GOT3 (cell line): ENCODE results near the gene KCNJ5.
"Not testable (repeated sequence)": the region's sequence is repeated elsewhere in the genome, so short reads cannot be mapped to it uniquely, and the experiment has no call there.

Experiments
- DNase-seq: peaks from one replicate; lab custom pipeline; 2025; ENCODE audit warnings: mixed read lengths; lab: John Stamatoyannopoulos, UW

KCNJ5 gene

DNA sequence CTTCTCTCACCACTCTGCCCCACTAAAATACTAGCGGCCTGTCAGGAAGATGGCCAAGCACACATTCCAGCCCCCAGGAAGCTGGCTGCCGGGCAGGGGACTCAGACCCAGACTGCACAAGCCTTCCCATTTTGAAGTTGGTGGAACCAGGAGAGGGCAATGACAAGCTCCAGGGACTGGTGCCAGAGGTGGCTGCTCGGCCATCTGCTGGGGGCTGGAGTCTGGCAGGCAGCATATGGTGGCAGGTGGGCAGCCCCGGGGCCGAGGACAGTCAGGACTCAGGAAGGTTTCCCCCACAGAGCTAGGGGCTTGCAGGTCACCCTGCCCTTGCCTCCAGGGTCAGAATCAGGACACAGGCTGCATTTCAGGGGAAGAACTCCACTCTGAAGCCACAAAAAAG, 22.6 kb downstream of the KCNJ5 start:
- DNase-seq = no peak

DNA sequence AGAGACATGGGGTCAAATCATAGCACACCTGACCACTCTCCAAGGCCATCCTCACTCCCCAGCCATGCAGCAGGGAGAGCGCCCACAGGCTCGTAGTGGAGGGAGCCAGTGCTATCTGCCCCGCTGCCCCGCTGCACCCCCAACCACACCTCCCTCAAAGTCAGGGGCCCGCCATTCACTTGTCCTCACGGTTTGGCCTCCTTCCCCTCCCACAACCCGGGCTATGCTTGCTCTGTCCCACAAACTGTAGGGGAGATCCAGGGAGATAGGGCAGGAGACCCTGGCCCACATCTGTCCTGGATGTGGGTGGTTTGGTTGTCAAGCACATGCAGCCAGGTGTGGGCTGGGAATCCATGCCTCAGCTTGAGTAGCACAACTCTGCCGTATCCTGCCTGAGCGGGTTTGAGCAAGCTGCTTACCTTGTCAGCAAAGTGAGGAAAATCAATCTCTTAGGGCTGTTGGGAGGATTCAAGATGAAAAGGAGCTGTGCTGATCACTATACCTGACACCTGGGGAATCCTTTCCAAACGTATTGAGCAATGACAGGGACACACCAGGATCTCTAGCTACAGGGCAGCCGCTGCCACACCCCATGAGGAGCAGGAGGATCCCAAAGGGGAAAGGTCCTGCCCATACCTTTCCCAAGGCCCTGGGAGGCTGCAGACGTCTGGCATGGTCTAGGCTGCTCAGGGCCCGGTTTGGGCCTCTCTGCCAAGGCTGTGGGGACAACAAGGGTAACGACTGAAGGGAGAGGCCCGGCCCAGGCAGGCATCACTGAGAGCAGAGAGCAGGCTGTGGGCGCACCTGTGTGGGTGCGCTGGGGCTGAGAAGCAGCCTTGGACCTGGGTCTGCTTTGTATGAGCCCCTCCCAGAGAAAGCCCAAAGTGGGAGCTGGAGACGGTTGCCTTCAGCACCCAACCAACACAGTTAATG, 23.3 kb downstream of the KCNJ5 start:
- DNase-seq = no peak

DNA sequence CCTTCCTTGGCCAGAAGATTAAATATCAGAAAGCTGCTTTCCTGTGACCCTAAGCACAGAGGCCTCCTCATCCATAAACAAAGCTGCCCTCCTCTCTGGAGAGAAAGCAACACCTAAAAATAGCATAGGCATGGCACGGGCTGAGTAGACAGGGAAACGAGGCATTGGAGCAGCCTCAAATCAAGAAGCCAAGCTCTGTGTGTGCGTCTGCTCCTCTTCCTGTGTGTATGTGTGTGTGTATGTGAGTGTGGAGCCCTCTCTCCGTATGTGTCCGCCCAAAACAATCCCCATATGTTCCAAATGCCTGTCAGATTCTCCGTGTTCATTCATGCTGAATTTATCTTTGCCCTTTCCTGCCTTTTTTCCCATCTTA, 24.0 kb downstream of the KCNJ5 start:
- DNase-seq = no peak

DNA sequence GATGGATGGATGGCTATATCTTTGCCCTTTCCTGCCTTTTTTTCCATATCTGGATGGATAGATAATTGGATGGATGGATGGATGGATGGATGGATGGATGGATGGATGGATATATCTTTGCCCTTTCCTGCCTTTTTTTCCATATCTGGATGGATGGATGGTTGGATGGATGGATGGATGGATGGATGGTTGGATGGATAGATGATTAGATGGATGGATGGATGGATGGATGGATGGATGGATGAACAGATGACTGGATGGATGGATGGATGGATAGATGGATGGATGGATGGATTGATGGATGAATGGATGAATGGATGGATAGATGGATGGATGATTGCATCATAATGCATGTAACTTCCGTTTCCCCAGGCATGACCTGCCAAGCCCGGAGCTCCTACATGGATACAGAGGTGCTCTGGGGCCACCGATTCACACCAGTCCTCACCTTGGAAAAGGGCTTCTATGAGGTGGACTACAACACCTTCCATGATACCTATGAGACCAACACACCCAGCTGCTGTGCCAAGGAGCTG, 24.9 kb downstream of the KCNJ5 start:
- no peak for DNase-seq

DNA sequence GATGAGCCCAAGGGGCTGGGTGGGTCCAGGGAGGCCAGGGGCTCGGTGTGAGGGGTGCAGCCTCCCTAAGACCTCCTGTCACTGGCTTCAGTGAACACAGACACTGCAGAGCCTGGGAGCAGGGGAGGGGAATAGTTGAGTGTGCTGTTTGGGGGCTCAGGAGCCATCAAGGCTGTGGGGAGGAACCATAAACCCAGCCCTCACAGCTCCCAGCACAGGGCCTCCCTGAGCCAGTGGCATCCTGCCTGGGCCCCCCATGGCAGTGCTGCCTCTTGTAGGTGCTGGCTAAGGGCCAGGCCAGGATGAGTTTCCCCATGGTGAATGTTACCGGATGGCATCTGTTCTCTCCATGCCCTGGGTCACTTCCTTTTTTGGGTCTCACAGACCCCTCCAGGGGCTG, 25.5 kb downstream of the KCNJ5 start:
- no peak for DNase-seq

DNA sequence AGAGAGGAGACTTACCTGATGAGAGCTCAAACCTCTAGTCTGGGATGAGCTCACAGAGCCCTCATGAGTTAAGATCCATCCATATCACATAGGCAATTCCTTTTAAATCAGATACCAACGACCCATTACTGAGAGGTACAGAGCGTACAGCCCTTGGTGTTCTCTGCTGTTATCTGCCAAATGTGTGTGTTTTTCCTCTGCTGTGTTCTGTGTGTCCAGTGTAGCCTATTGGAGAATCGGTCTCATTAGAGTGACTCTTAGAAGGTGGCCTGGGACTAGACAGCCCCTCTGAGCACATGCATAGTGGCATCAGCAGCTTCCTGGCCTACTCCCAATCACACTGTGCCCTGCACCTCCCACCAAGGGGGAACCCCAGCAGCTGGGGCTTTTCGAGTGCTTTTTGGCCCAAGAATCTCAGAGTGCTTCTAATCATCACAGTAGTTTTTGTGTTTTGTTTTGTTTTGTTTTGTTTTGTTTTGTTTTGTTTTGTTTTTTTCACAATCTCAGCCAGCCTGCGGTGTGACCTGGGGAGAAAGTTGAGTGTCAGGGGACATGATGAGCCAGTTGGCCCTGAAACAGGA, 26.1 kb downstream of the KCNJ5 start:
- DNase-seq = no peak

DNA sequence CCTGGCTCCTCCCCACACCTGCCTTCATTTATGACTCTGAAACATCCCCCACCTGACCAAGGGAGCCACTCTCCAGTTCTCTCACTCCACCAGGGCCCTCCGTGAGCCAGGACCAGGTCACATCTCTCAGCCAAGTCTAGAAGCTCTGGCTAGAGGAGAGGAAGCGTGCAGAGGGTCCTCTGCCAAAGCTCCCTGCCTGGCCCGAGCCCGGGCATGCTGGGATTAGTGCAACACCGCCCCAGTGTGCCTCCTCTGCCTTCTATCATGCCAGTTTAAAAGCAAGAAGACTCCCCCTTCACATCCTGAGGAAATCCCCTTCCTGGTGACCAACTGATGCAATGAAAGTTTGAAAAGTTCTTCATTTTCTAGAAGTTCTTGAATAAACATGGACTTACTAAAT, 28.1 kb downstream of the KCNJ5 start:
- no peak for DNase-seq

DNA sequence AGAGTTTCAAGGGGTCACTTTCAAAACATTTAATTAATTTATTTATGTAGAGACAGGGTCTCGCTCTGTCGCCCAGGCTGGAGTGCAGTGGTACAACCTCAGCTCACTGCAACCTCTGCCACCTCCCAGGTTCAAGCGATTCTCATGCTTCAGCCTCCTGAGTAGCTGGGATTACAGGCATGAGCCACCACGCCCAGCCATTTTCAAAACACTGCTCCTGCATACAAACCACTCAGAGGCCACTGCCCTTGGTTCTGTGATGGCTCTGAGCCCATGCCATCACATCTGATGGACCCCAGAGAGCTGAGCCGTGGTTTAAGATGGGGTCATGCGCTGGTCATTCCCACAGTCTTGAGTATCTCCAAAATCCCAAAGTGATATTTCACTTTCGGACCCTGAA, 28.5 kb downstream of the KCNJ5 start:
- DNase-seq = not testable (repeated sequence)

DNA sequence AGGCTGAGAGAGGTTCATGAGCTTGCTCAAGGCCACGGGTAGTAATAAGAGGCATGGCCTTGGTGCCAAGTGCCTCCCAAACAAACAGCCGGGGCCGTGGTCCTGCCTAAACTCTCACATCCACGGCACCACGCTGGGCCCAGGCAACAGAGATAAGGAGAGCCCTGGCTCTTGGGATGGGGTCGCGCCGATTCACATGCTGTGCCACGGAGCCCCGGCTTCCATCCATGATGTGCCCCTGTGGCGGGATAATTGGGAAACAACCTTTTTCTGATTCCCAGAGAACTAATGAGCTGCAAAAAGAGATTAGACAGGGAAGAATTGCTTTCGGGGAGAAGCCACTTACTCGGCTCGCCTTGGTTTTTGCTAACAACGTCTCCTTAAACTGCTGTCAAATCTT, 29.5 kb downstream of the KCNJ5 start:
- no peak for DNase-seq

DNA sequence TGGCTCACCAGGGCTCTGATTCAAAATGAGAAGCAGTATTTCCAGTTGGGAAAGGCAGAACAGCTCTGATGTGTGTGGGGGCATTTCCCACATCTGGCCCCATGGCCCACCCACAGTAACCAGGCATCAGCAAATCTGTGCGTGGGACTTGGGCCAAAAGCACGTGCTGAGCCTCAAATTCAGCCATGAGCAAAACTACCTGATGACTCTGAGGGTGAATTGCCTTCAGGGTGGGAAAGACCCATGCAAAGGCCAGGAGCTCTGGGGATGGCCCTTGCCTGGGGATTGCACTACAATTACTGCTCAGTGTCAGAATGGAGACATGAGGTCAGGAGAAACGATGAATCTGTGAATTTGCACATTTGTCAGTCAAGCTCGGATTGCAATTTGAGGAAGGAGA, 30.6 kb downstream of the KCNJ5 start:
- no peak for DNase-seq

DNA sequence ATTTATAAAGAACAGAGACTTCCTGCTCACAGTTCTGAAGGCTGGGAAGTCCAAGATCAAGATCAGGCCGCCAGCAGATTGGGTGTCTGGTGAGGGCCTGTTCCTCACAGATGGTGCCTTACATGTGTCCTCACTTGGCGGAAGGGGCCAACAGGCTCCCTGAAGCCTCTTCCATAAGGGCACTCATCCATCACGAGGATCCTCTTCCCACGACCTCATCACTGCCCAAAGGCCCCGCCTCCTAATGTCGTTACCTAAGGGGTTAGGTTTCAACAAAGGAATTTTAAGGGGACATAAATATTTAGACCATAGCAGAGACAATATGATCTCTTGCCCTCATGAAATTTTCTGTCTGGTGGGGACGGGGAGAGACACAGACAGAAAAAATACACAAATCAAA, 32.9 kb downstream of the KCNJ5 start:
- DNase-seq = no peak

DNA sequence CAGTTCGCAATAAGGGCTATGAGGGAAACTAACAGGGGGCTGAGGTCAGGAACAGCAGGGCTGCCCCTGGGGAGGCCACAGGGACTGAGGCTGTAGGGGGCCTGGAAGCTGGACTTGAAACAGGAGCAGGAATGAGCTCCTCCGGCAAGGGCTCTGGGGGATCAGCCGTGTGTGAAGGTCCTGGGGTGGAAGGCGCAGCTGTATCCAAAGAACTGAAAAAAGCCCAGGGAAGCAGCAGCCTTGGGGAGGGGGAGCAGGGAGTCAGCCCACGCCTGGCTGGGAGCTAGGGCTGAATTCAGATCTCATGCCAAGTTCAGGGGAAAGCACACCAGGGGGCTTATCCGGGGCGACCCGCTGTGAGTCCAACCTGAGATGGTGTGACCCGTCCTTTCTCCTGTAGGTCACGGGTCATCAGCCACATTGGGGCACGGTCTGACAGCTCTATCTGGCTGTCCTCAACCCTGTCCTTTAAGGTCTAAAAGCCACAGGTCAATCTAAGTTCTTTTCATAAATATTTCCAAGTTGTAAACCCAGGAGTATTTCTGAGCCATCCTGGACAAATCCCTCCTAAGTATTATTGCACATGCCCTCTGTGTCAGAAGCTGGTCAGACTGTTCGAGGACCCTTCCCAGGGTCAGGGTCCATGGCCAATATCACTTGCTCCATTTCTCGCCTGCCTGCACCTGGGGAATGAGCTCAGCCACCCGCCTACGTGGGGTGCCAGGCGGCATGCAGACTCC, 33.5 kb downstream of the KCNJ5 start:
- no peak for DNase-seq

DNA sequence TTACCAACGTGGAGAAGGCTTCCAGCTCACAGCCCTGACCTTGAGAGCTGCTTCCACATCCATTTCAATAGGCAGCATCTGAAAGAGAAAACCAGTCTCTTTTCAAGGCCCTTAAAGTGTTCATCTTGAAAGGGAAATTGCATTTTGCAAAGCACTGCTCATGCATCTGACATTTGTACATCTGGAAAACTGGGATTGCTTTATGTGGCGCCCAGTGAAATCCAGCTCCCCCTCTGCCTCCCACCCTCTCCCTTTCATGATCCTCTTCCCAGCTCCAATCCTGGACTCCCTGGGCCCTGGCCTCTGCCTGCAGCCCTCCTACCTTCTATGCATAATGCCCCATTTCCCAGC, 34.1 kb downstream of the KCNJ5 start:
- DNase-seq = no peak

DNA sequence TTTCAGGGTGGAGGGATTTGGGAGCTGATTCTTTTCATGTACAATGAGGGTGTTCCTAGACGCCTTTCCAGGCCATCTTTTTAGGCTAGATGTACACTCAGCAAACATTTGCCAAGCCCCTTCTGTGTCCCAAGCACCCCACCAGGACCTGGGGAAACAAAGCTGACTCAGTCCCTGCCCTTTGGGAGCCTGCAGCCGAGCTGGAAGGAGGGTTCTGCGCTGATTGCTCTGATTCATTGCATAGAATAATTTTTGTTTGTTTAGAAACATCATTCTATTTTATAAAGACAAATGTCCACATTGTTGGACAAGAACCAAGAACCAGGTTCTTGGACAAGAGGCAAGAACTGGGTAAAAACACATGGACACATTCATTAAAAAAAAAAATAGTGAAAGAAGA, 34.8 kb downstream of the KCNJ5 start:
- DNase-seq = no peak

DNA sequence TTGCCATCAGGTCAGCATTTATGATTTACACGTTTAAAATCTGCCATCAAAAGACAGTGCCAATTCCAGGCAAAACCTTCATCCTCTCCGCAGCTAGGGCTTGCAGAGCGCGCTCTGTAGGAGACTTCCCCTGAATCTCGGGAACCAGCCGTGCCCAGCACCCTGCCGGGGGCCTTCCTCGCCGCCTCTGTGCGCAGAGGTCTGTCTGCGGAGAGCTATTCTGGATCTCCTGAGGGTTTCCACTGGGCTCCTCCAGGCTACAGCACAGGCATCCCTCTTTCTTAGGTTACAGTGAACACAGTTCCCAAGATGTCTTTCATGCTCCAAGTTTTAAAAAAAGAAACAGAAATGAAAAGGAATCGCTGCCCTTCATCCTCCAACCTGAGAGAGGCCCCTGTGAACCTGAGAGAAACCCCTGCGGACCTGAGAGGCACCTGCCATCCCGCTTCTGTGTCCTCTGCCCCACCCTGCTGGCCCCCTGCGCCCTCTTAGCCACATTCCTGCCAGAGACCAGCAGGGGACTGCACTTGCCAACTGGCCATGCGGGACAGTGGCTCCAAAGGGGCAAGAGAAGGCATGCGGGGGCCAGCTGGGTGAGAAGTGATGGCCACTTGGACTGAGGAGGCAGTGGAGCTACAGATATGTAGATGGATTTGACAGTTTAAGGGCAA, 35.4 kb downstream of the KCNJ5 start:
- no peak for DNase-seq

DNA sequence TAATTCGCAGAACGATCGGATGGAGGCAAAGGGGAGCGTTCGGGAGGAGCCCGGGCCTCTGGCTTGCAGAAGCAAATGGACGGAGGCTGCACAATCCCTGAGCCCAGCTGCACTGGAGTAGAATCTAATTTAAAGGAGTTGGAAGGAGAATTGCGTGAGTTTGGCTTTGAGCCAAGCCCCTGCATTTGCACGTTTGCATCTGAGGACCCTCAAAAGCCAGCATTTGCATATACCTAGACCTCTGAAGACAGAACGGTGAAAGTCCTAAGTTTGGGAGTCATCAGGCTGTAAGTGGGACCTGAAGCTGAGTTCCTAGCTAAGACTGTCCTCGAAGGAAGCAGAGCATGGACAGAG, 35.9 kb downstream of the KCNJ5 start:
- no peak for DNase-seq

DNA sequence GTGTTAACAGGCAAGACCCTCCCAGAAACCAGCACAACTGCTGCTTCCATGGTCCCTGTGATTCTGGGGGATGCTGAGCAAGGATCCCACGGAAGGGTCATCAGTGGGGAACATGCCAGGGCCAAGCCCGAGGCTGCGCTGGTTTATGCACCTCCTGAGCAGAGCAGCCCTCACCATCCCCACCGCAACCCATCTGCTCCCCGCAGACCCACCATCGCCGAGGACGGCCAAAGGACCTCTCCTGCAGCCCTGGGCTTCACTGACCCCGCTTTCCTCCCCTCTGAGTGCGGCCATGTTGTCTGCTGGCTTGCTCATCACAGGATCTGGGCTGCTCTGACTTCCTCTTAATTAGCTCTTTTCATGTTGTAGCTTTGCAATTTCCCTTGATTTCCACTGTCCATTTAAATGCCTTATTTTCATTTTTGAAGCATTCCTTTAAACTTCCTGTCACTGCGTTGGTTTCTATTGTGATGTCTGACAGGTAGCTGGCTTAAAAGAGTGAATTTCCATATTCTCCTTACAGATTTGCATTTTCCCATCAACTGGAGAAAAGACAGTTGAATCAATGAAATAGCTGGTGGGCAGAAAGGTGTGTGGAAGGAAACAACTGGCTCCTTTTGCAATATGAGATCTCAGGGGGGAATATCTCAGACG, 36.7 kb downstream of the KCNJ5 start:
- no peak for DNase-seq

DNA sequence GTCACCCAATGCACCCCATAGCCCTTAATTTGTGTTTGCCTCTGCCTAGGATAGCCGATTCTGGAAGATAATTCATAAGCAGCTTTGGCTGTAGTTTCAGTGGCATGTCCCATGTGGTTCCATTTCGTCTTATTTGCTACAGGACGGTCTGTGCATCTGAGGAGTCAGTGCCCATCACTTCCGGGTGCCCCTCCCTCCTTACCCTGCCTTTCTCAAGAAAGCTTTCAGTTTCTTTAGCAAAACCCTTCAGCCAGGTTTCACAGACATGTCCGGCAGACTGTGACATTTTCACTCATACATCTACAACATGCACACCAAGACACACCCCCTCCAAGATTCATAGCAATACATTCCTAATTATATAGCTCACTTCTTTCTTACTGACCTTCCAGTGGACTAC, 37.2 kb downstream of the KCNJ5 start:
- DNase-seq = no peak

DNA sequence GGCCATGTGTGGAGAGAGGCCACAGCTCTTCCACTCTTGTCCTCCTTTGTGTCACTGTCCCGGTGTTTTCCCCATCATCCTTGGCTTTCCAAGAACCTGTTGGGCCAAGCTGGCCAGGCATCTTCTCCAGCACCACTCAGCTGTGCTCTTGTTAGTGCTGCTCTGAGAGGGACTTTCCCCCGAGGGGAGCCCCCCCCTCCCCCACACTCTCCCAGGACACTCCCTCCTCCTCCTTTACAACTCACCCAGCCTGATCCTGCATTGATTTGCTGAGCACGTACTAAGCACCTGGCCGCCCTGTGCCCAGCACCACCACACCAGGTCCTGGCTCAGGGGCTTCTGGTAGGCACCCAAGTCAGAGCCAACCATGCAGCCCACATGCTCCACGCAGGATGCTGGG, 38.3 kb downstream of the KCNJ5 start:
- no peak for DNase-seq

DNA sequence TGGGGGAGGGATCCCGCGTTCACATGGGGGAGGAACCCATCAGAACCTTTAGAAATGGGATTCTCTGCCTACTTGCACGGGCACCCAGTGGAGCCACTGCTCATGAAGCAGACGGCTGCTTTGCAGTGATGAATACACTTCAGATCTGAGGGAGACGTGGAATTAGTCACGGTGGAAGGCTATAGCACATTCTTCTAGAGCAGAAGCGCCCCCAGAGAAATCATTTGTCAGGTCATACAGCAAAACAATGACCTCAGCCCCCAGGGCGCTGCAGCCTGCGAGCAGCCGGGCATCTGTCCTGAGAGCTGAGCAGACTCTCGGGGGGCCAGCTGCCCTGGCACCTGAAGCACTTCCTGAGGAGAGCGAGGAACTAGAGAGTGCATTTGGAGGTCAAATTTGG, 38.8 kb downstream of the KCNJ5 start:
- no peak for DNase-seq

DNA sequence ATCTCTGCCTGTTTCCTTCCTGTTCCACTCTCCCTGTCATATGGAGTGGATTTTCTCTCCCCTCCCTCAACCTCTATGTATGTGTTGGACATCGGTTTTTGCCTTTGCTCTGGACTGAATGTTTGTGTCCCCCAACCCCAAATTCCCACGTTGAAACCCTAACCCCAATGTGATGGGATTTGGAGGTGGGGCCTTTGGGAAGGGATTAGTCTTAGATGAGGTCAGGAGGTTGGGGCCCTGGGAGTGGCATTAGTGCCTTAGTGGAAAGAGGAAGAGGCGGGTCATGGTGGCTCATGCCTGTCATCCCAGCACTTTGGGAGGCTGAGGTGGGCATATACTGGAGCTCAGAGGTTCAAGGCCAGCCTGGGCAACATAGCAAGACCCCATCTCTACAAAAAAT, 39.9 kb downstream of the KCNJ5 start:
- DNase-seq = no peak

DNA sequence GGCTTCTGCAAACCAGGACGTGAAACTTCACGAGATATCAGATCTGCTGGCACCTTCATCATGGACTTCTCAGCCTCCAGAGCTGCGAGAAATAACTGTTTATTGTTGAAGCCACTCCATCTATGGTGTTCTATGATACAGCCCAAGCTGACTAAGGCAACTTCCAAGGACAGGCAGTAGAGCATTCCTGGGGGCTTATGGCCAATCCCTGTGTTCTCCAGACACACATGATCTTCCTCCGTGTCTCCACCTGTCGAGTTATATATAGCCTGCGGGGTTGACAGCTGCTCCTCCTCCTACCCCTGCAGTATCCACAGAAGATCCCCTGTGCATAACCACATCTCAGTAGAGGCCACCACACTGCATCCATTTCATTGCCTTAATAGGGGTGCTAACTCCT, 40.5 kb downstream of the KCNJ5 start:
- DNase-seq = no peak
